Heart right ventricle (tissue), 16 donors: ENCODE measurements around the gene RAB11B. TPM values are rescaled to one million over a fixed set of nuclear protein-coding genes. Genes with fewer than 3 reads are reported as not detected.

Source experiments
- ATAC-seq, 8 donors: fragments of 200-7000 bp; cut with Tn5 transposase; one replicate each; pipeline ENCODE4 v1.9.1; 2020; ENCODE audit warnings: mild to moderate bottlenecking in 8 of 8, moderate library complexity in 8 of 8, moderate number of reproducible peaks in 1 of 8
- DNase-seq, 2 donors: peaks; one replicate each; pipeline ENCODE4 v3.0.0-alpha.2; 2020
- H3K27ac ChIP-seq, 10 donors: fragments of 200-600 bp; sonication (generic) in 2 of 10; one replicate each; pipeline versions ENCODE4 v1.5.0 to v1.8.0; 2020 to 2022; ENCODE audit warnings: mild to moderate bottlenecking in 3 of 10
- H3K27me3 ChIP-seq, 7 donors: fragments of 200-600 bp; one replicate each; pipeline ENCODE4 v1.8.0; 2021 to 2022; ENCODE audit warnings: mild to moderate bottlenecking in 2 of 7
- H3K36me3 ChIP-seq, 9 donors: fragments of 200-600 bp; sonication (generic) in 1 of 9; one replicate each; pipeline versions ENCODE4 v1.5.0 to v1.8.0; 2020 to 2022; ENCODE audit warnings: mild to moderate bottlenecking in 2 of 9
- H3K4me1 ChIP-seq, 9 donors: fragments of 200-600 bp; sonication (generic) in 1 of 9; one replicate each; pipeline versions ENCODE4 v1.5.0 to v1.8.0; 2020 to 2022; ENCODE audit warnings: mild to moderate bottlenecking in 4 of 9
- H3K4me3 ChIP-seq, 10 donors: fragments of 200-600 bp; sonication (generic) in 2 of 10; one replicate each; pipeline versions ENCODE4 v1.5.0 to v1.8.0; 2020 to 2022; ENCODE audit warnings: mild to moderate bottlenecking in 7 of 10, moderate library complexity in 2 of 10
- H3K9me3 ChIP-seq, 11 donors: fragments of 200-600 bp in 10 of 11; sonication (generic) in 2 of 11; one replicate each; pipeline versions ENCODE4 v1.5.0 to v1.8.0; 2013 to 2022; ENCODE audit warnings: mild to moderate bottlenecking in 2 of 11, control low read depth in 1 of 11, moderate library complexity in 1 of 11
- CTCF ChIP-seq, 9 donors: fragments of 200-600 bp; sonication (generic) in 2 of 9; IDR thresholded peaks; one replicate each; pipeline versions ENCODE4 v1.5.0 to v1.8.0; 2021 to 2022; ENCODE audit warnings: antibody characterized with exemption in 9 of 9, mild to moderate bottlenecking in 5 of 9, moderate library complexity in 1 of 9
- WGBS, 2 donors: extraction: QIAGEN DNeasy Blood & Tissue Kit; methylation state at CpG; one replicate each; pipeline ENCODE4 v1.1.7; 2013; ENCODE audit warnings: inconsistent platforms in 1 of 2; 5-methylcytosine and 5-hydroxymethylcytosine counted together
- intact Hi-C, 10 donors: fragments of 100-400 bp; cut with DNase I; formaldehyde crosslinking; loops; one replicate each; pipeline versions ENCODE4 v1.11.1 to v1.14.2; 2022
- polyA plus RNA-seq, 2 donors: library from polyadenylated mRNA; stranded (reverse); fragments of 200-250 nt; gene quantifications; one replicate each; pipeline ENCODE4 v1.2.3, GENCODE V29; 2013
- total RNA-seq, 10 donors: library from RNA; stranded (reverse); fragmentation: NEBNext Ultra II Directional in 3 of 10; extraction: Animal tissue kit (Norgen Biotek cat#: 25700) in 3 of 10; gene quantifications; one replicate each; pipeline versions ENCODE4 v1.2.1 to v1.2.4, GENCODE V29; 2021 to 2023
- donor health status: Arrhythmogenic right ventricular cardiomyopathy.
- donor health status: ischemic (EF 13 %, LVEDD 7.1; RV severe dilation, severe dysfunction).
- donor health status: healthy with polysubstance abuse.
- donor health status: DM: no; HTN: yes; CAD: no.
- donor health status: DM: no; HTN: no; CAD: no.
- donor health status: ischemic (EF 25% LVEDD 6.9; RV normal size, moderate dysfunction).
- donor health status: ischemic (EF 25% LVEDD 5.7; RV mildly dilated, moderate dysfunction).
- donor health status: healthy.
- donor health status: DM: yes; HTN: yes; CAD: no.
- donor health status: Ischemic cardiomyopathy.
- donor health status: ischemic (EF 35%, LVEDD 5.7; RV mildly dilated, moderate dysfunction).
- donor health status: nonischemic (EF 11% LVEDD 7.7; RV severe dilation, severe dysfunction).
- donor health status: DM: yes; HTN: yes; CAD: no.
- donor health status: PGD.
- donor health status: ischemic (EF 29% LVEDD 5.4; RV normal size, mild dysfunction).
- donor health status: nonischemic (EF 23%, LVEDD 6.1; RV moderate dilation, normal function).

The RAB11B gene
- total and polyA plus RNA-seq, 12 donors: 111 to 178 (median 156) TPM

- Histone ChIP-seq H3K27me3 (no peaks in the 10 kb centered on the region), H3K9me3 (no peaks in the 10 kb centered on the region), H3K36me3 (peaks cover 0 to 32% (median 12%) of the 10 kb centered on the region in 9 donors), H3K4me1 (peaks cover 34 to 71% (median 63%) of the 10 kb centered on the region in 9 donors), H3K27ac (peak overlapping the region in 4 of 10 donors; percentile 15 to 100 (median 50)), H3K4me3 (no peak overlapping the region)
- ATAC-seq: peak; percentile 5 to 59 (median 36)
- WGBS, 2 donors: 57 to 61% methylated on average over 21 to 22 of the region's 22 CpGs
- TF ChIP-seq CTCF (IDR thresholded peaks at IDR 0.05): peak; percentile 45 to 78 (median 66)
- intact Hi-C loops: loop anchor here in 8 of 10 donors (1.0 to 10.0 kb wide), 6 partner anchors 39 to 61 kb away; partner anchors contain the start of gene KANK3 (in 1 of the 8)
- DNase-seq: peak; percentile 55 to 79
Observed at GRCh38 chr19:8396563-8397203, 6.5 kb downstream of the RAB11B start.

GRCh38 chr19:8397271-8397670, 7.1 kb downstream of the RAB11B start:
- H3K27me3 ChIP-seq: no peaks in the 10 kb centered on the region
- no peak for ATAC-seq
- DNase-seq: no peak
- intact Hi-C loops: loop anchor here in 7 of 10 donors (2.0 to 10.0 kb wide), 5 partner anchors 40 to 60 kb away; partner anchors contain the start of gene KANK3 (in 1 of the 7)
- no peaks in the 10 kb centered on the region for H3K9me3 ChIP-seq
- no peak overlapping the region for H3K4me3 ChIP-seq
- peaks cover 0 to 38% (median 18%) of the 10 kb centered on the region in 9 donors for H3K36me3 ChIP-seq
- H3K27ac ChIP-seq: peak overlapping the region in 7 of 10 donors; percentile 1 to 62 (median 48)
- peaks cover 30 to 65% (median 57%) of the 10 kb centered on the region in 9 donors for H3K4me1 ChIP-seq
- 39 to 47% methylated on average over 7 of the region's 7 CpGs for WGBS, 2 donors
- no peak for TF ChIP-seq CTCF (IDR thresholded peaks at IDR 0.05)

DNA sequence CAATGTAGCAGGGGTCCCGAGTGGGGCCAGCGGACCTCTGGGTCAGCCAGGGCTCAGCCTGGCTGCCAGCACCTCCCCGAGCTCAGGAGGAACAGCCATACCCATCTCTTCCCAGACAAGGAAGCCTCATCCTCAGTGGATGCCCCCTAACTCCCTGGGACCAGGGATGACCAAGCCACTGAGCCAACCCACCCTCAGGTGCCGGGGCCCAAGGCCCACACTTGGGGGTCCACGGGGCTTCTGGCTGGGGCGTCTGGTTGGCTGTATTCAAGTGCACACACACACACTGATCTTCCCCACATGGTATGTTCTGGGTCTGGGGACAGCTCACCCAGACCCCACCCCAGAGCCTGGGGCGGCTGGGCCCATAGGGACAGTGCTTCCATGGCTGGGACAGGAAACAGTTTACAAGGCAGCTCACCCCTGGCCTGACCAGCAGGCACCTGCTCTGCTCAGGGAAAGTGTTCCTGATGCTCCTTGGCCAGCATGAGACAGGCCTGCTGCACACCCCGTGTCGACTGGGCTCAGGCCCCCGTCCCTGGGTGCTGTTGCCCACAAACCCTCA, 7.7 kb downstream of the RAB11B start:
- peaks cover 30 to 60% (median 51%) of the 10 kb centered on the region in 9 donors for H3K4me1 ChIP-seq
- ATAC-seq (peak in 2 of 8 donors; percentile 1 to 5), DNase-seq (no peak)
- no peaks in the 10 kb centered on the region for H3K27me3 ChIP-seq
- intact Hi-C loops: loop anchor here in 7 of 10 donors (2.0 to 10.0 kb wide), 5 partner anchors 41 to 59 kb away; partner anchors contain the start of gene KANK3 (in 1 of the 7)
- peaks cover under 1 to 44% (median 24%) of the 10 kb centered on the region in 9 donors for H3K36me3 ChIP-seq
- no peak for TF ChIP-seq CTCF (IDR thresholded peaks at IDR 0.05)
- WGBS, 2 donors: 75 to 76% methylated on average over 10 of the region's 10 CpGs
- H3K9me3 ChIP-seq: no peaks in the 10 kb centered on the region
- no peak overlapping the region for H3K4me3 ChIP-seq
- H3K27ac ChIP-seq: peak overlapping the region in 6 of 10 donors; percentile 1 to 62 (median 49)

DNA sequence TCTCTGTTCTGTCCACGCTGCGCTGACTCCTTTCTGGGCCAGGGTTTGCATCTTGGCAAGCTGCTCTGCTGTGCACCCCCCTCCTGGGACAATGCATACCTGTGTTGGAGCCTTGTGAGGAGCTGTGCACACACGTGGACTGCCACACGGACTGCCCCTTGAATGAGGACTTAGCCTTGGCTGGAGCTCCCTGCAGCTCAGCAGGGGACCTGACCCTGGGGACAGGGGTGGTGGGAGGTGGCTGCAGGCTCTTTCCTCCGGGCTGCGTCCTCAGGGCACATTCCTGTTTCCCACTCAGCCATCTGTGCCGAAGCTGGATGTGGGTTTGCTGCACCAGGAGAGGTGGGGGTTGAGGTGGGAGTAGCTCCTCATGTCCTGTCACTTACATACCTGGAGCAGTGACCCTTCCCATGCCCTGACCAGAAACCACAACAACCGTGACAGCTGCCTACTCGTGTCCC, 8.2 kb downstream of the RAB11B start:
- 40 to 50% methylated on average over 9 of the region's 9 CpGs for WGBS, 2 donors
- no peak overlapping the region for H3K4me3 ChIP-seq
- no peaks in the 10 kb centered on the region for H3K27me3 ChIP-seq
- H3K36me3 ChIP-seq: peaks cover 2 to 49% (median 29%) of the 10 kb centered on the region in 9 donors
- intact Hi-C loops: loop anchor here in 5 of 10 donors (5.0 to 10.0 kb wide), 4 partner anchors 41 to 59 kb away; partner anchors contain the start of gene KANK3 (in 1 of the 5)
- DNase-seq: no peak
- peak overlapping the region in 1 of 10 donors; percentile 50 for H3K27ac ChIP-seq
- no peak for TF ChIP-seq CTCF (IDR thresholded peaks at IDR 0.05)
- ATAC-seq: no peak
- H3K9me3 ChIP-seq: no peaks in the 10 kb centered on the region
- peaks cover 27 to 54% (median 46%) of the 10 kb centered on the region in 9 donors for H3K4me1 ChIP-seq
